ENCODE measurements around the gene RPS19BP1. TPM values are rescaled to one million over a fixed set of nuclear protein-coding genes. Genes with fewer than 3 reads are reported as not detected.

RPS19BP1 gene
- total and polyA plus RNA-seq, 2 of the 8 experiments (the other 6 are each of a cell fraction or from before 2014, with no cell fraction given) = 77.9 to 97.9 TPM

DNA sequence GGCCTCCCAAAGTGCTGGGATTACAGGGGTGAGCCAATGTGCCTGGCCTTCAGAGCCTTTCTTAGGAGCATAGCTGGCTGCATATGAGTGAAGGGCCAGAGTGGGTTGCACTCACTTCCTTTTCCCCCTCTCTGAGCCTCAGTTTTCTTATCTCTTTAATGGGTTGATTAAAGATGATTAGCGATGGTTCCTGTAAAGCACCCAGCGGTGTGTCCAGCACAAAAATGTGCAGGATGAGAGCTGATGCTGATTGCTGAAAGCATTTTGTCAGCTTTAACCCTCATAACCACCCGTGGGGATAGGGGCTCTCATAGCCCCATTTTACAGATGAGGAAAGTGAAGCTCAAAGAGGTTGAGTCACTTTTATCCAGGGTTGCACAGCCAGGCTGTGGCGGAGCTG, 43.5 kb upstream of the RPS19BP1 start (continued):
- TF ChIP-seq SUZ12 (IDR thresholded peaks at IDR 0.05; ENCODE audit: low read length) = no peak
- no peak for TF ChIP-seq POLR2A (IDR thresholded peaks at IDR 0.05; ENCODE audit: control extremely low read depth in 1 of 2, low read depth in 2 of 2, low read length in 2 of 2)
